Cardiac septum (tissue), 1 donor: ENCODE results near the gene RPL36A. TPM values are rescaled to one million over a fixed set of nuclear protein-coding genes. Genes with fewer than 3 reads are reported as not detected.

Experiments used
- DNase-seq: peaks from one replicate; pipeline ENCODE4 v3.0.0-alpha.2; 2020; ENCODE audit warnings: low spot score
- intact Hi-C: fragments of 100-400 bp; cut with DNase I; formaldehyde crosslinking; loops from one replicate; pipeline ENCODE4 v1.14.0; 2022
- total RNA-seq: library from RNA; stranded (reverse); fragmentation: NEBNext Ultra II Directional; extraction: Animal tissue kit (Norgen Biotek cat#: 25700); gene quantifications from one replicate; pipeline ENCODE4 v1.2.1, GENCODE V29; 2021
- donor health status: DM: no; HTN: no; CAD: no.

The RPL36A gene
- total RNA-seq, 1 donor from 2014 or later, result 57.5 TPM

- no peak for DNase-seq
- intact Hi-C loops, result no loop called here
Measured at GRCh38 chrX:101386542-101386885, 4.3 kb upstream of the RPL36A start.

- intact Hi-C loops, result no loop called here
- no peak for DNase-seq
Measured at GRCh38 chrX:101388604-101389003, 2.2 kb upstream of the RPL36A start.

GRCh38 chrX:101391831-101392230, 1.0 kb downstream of the RPL36A start:
- no peak for DNase-seq
- intact Hi-C loops, result loop anchor here (5.0 kb wide), 1 partner anchor 45 kb away; the partner anchor contains the start of gene TIMM8A

GRCh38 chrX:101393530-101394305, 2.9 kb downstream of the RPL36A start:
- no peak for DNase-seq
- intact Hi-C loops, result loop anchor here (5.0 kb wide), 1 partner anchor 46 kb away; the partner anchor contains the start of gene TIMM8A

- intact Hi-C loops, result loop anchor here (5.0 kb wide), 1 partner anchor 47 kb away; the partner anchor contains the start of gene TIMM8A
- no peak for DNase-seq
Measured at GRCh38 chrX:101394372-101394771, 3.6 kb downstream of the RPL36A start.

- DNase-seq, result no peak
- intact Hi-C loops, result no loop called here
Measured at GRCh38 chrX:101395789-101396188, 5.0 kb downstream of the RPL36A start.

GRCh38 chrX:101397779-101398178, 7.0 kb downstream of the RPL36A start:
- DNase-seq, result no peak
- intact Hi-C loops, result no loop called here

- no peak for DNase-seq
- intact Hi-C loops, result no loop called here
Measured at GRCh38 chrX:101398694-101399093, 7.9 kb downstream of the RPL36A start.

- no peak for DNase-seq
- intact Hi-C loops, result no loop called here
Measured at GRCh38 chrX:101399825-101400224, 9.0 kb downstream of the RPL36A start.

- no peak for DNase-seq
Measured at GRCh38 chrX:101407167-101407747, 16.4 kb downstream of the RPL36A start.

GRCh38 chrX:101407748-101408531, 17.1 kb downstream of the RPL36A start, which contains the start of the genes GLA and HNRNPH2:
Gene GLA, minus strand, starts transcription at chrX:101407925. Its CDS starts 22 bp downstream, at chrX:101407903.
Gene HNRNPH2, plus strand, starts transcription at chrX:101408222. Its CDS starts 3,767 bp downstream, at chrX:101411989.
- intact Hi-C loops, result no loop called here
- DNase-seq, result peak; percentile 94

More at GRCh38 chrX:101407167-101407747, 16.4 kb downstream of the RPL36A start:
- intact Hi-C loops, result no loop called here

- intact Hi-C loops, result no loop called here
- no peak for DNase-seq
Measured at GRCh38 chrX:101408532-101408841, 17.7 kb downstream of the RPL36A start.

GRCh38 chrX:101409043-101409442, 18.2 kb downstream of the RPL36A start:
- intact Hi-C loops, result no loop called here
- no peak for DNase-seq

- intact Hi-C loops, result no loop called here
Measured at GRCh38 chrX:101410461-101410860, 19.6 kb downstream of the RPL36A start.

GRCh38 chrX:101411984-101412383, 21.2 kb downstream of the RPL36A start:
- no peak for DNase-seq
- intact Hi-C loops, result no loop called here

More at GRCh38 chrX:101410461-101410860, 19.6 kb downstream of the RPL36A start:
- DNase-seq, result no peak

- DNase-seq, result no peak
- intact Hi-C loops, result loop anchor here (2.0 to 5.0 kb wide), 2 partner anchors 135 to 382 kb away; partner anchors contain the start of gene ARMCX1
Measured at GRCh38 chrX:101415180-101416145, 24.7 kb downstream of the RPL36A start.

GRCh38 chrX:101416691-101417090, 25.9 kb downstream of the RPL36A start:
- intact Hi-C loops, result loop anchor here (5.0 kb wide), 1 partner anchor 381 kb away; no protein-coding TSS in a partner anchor
- DNase-seq, result no peak

- DNase-seq, result no peak
- intact Hi-C loops, result loop anchor here (5.0 kb wide), 1 partner anchor 380 kb away; no protein-coding TSS in a partner anchor
Measured at GRCh38 chrX:101417190-101417589, 26.4 kb downstream of the RPL36A start.
